22Rv1 (cell line): ENCODE measurements around the gene RAB33B.
"Not testable (repeated sequence)": the region's sequence is repeated elsewhere in the genome, so short reads cannot be mapped to it uniquely, and the experiment has no call there.

Experiments used
- CTCF ChIP-seq: fragments of 450-650 bp; IDR thresholded peaks from 2 replicates; pipeline ENCODE4 v1.5.1; 2017; ENCODE audit warnings: mild to moderate bottlenecking
- ZFX ChIP-seq: fragments of 450-650 bp; IDR thresholded peaks from 2 replicates; pipeline ENCODE4 v1.6.1; 2017; ENCODE audit warnings: antibody characterized with exemption, borderline replicate concordance

DNA sequence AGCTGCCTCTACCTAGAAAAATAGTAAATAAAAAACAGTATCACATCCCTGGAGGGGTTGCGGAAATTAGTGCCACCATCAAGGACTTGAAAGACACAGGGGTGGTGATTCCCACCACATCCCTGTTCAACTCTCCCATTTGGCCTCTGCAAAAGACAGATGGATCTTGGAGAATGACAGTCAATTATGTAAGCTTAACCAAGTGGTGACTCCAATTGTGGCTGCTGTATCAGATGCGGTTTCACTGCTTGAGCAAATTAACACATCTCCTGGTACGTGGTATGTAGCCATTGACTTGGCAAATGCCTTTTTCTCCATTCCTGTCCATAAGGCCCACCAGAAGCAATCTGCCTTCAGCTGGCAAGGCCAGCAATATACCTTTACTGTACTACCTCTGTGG, 9.0 kb upstream of the RAB33B start:
- not testable (repeated sequence) for TF ChIP-seq CTCF, ZFX
